Measurements from ENCODE around the gene PTPRO.

PTPRO gene

GRCh38 chr12:15530361-15530760, 208.1 kb downstream of the PTPRO start:
- no peak for DNase-seq

- peak; percentile 40 for DNase-seq
These were observed 210.2 kb downstream of the PTPRO start for GRCh38 chr12:15532364-15532977.

DNA sequence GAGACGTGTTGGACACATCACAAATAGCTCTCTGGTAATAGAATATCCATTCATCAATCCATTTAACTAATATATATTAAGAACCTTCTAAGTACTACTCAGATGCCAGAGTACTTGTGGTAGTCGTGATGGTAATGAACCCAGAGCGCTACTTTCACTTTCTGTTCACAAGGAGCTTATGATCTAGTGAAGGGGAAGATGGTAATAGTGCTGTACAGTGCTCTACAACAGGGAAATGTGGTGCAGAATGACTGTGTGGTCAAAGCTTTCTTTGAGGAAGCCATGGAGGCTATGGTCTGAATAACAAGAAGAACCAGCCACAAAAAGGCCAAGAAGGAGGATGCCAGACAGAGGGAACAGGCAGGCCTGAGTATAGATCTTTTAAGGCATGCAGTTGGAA, 212.0 kb downstream of the PTPRO start:
- DNase-seq: peak; percentile 3

DNA sequence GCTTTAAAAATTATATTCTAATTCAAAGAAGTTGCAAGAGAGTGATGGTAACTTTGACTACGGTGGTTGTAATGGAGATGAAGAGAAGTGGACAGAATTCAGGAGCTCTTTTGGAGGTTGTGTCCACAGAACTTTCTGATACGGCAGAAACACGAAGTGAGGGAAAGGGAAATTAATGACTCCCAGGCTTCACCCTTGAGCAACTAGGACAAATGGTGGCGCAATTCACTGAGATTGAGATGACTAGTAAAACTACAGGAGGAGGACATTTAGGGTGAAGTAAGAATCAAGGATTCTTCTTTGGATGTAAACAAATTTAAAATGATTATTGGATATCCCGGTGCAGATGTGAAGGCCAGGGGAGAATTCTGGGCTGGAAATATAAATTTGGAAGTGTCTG, 212.6 kb downstream of the PTPRO start:
- no peak for DNase-seq

DNA sequence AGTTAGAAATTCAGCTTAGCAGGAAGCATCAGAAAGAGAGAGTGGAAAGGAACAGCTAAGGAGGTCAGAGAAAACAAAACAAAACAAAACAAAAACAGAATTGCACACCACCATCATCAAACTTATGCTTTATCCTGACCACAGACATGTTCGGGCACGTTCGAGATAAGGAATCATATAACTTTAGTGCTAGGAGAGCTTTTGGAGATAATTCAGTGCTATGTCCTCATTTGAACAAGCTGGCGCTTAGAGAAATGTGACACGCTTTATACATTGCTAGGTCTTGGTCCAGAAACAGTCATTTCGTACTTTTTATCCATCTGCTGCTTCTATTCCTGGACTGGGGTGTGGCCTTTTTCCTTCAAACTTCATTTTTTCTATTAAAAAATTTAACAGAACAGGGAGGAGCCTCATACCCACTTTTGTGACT, 213.1 kb downstream of the PTPRO start:
- DNase-seq: no peak

GRCh38 chr12:15536446-15536845, 214.1 kb downstream of the PTPRO start:
- DNase-seq: no peak

DNA sequence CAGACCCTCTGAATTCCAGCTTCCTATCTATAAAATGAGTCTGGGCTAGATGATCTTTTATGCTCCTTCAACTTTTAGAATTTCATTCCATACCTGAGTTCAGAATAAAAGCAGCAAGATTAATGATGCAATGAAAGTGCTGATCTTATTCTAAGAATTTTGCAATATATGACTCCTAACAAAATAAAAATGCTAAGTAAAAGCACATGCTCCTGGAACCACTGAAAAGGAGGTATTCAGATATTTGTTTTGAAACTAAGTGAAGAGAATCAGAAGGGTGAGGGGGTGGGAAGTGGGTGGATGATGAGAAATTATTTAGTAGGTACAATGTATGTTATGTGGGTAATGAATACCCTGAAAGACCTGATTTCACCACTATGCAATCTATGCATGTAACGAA, 216.6 kb downstream of the PTPRO start:
- DNase-seq: no peak

GRCh38 chr12:15540005-15540404, 217.7 kb downstream of the PTPRO start:
- DNase-seq: no peak

DNA sequence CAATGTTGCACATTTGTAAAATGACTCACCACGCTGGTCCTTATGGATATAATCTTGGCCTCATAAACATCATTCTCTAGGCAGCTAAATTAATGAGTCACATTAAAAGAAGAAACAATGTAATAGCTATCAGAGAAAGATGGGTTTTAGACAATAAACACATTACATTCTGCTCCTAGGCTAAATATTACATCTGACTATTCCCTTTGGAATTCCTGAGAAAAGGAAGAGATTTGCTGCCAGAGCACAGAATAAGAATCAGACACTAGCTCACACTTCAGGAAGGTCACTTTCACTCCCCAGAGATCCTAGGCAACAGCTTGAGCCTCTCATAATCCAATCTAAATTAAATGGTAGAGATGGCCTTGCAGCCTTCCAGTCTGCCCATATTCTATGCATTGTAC, 218.2 kb downstream of the PTPRO start:
- no peak for DNase-seq

DNA sequence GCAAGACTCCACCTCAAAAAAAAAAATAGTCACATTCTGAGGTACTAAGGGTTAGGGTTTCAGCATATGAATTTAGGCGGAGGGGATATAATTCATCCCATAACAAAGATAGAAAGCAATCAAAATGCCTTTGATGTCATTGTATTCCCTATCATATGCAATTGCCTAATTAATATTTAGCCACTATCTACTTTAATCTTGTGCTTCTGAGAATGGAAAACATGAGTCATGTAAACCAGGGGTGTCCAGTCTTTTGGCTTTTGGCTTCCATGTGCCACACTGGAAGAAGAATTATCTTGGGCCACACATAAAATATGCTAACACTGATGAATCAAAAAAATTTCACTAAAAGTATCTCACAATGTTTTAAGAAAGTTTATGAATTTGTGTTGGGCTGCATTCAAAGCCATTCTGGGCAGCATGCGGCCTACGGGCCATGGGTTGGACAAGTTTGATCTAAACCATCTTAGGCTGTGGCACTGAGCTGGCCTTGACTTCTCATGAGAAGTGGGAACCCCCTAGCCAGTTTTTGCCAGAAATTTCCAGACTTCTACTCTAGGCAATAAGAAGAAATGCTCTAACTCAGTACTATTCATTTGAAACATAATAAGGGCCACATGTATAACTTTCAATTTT, 219.8 kb downstream of the PTPRO start:
- no peak for DNase-seq

DNA sequence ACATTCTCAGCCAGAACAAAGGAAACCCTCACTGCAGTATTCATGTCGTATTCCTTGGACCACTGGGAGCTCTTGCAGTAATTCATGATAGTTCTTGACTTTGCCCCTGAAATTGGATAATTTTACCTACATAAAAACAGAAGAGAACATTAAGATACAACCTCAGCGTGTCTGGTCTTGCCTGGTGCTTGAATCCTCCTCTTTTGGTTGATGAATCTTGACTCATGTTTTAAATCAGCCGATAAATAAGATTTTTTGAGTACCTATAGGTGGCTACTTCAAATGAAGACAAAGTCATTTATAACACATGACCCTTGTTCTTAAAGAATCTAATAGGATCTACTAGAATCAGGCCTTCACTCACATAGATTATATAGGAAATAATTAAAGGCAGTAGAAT, 221.0 kb downstream of the PTPRO start:
- DNase-seq: no peak

GRCh38 chr12:15544589-15544988, 222.3 kb downstream of the PTPRO start:
- no peak for DNase-seq

GRCh38 chr12:15545334-15545733, 223.0 kb downstream of the PTPRO start:
- no peak for DNase-seq

- no peak for DNase-seq
These were observed 223.9 kb downstream of the PTPRO start for GRCh38 chr12:15546102-15546701.

DNA sequence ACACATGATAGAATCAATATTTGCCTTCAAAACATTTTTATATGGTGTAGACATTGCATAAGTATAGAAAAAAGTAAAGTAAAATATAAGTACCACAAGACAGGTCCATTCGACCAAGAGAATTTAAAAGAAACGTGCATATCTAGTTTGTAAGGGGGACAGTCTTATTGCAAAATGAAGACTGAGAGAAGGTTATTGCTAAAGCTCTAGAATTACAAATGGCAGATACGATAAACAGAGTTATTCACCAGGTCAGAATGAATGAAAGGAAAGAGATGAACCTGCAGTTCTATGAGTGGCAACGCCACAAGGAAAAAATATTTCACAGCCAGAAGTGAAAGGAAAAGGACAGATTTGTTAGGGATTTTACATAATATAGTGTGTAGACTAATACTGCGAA, 224.8 kb downstream of the PTPRO start:
- DNase-seq: no peak

GRCh38 chr12:15547691-15548090, 225.4 kb downstream of the PTPRO start:
- no peak for DNase-seq

- no peak for DNase-seq
These were observed 228.5 kb downstream of the PTPRO start for GRCh38 chr12:15550793-15551192.

DNA sequence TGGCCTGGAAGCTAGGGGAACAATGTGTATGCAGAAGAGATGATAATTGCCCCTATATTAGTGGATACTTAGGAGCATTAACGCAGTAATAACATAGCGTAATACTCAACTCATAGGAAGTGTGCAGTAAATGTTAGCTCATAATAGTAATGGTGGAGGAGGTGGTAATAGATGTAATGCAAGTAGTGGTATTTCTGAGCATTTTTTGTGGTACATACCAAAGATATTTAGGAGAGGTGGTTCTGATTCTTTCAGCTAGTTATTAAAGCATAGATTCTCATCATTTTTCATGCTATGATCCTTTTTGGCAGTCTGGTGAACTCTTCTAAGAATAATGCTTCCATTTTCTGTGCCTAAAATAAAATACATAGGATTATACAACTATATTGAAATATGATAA, 233.1 kb downstream of the PTPRO start:
- DNase-seq: no peak

- DNase-seq: no peak
These were observed 234.2 kb downstream of the PTPRO start for GRCh38 chr12:15556411-15557102.

- DNase-seq: no peak
These were observed 236.7 kb downstream of the PTPRO start for GRCh38 chr12:15558915-15559528.

GRCh38 chr12:15561396-15561795, 239.1 kb downstream of the PTPRO start:
- DNase-seq: no peak

GRCh38 chr12:15562263-15562662, 240.0 kb downstream of the PTPRO start:
- DNase-seq: no peak

- DNase-seq: no peak
These were observed 241.4 kb downstream of the PTPRO start for GRCh38 chr12:15563663-15564062.

DNA sequence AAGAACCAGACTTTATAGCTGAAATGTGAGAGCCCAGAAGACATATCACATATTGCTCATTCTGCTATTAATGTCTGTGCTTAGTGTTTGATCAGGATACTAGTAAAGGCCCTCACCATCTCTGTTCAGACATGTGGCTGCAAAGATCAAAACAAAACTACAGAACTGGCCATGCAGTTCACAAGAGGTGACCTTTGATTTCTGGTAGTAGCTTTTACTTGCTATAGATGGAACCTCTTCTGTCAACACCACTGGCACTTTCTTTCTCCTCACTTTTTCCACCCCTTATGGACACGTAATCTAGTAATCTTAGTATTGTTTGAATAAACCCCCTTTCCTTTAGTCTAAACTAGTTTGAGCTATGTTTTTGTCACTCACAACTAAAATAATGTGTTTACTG, 252.0 kb downstream of the PTPRO start:
- no peak for DNase-seq

Data from activated T-cell treated with anti-CD3 and anti-CD28 coated beads for 4 hours (primary cell).